Motor neuron (in vitro differentiated cells): Measurements from ENCODE around the gene U2AF1. TPM values are rescaled to one million over a fixed set of nuclear protein-coding genes. Genes with fewer than 3 reads are reported as not detected.
"Not testable (repeated sequence)": the region's sequence is repeated elsewhere in the genome, so short reads cannot be mapped to it uniquely, and the experiment has no call there.

ENCODE experiments used
- ATAC-seq, 8 experiments: fragments of 200-7000 bp; cut with Tn5 transposase; replicated peaks in 6 of 8; 2 replicates each; pipeline ENCODE4 v1.8.0; 2021; ENCODE audit warnings: mild to moderate bottlenecking in 8 of 8, moderate library complexity in 8 of 8
- H3K27ac ChIP-seq, 2 donors: fragments of 250-450 bp; sonication (Bioruptor Pico); 2 replicates each; pipeline ENCODE4 v1.9.0; 2021; ENCODE audit warnings: antibody characterized with exemption in 2 of 2, mild to moderate bottlenecking in 2 of 2, moderate library complexity in 1 of 2
- H3K4me1 ChIP-seq, 2 donors: fragments of 250-450 bp; sonication (Bioruptor Pico); replicated peaks in 1 of 2; 2 replicates each; pipeline ENCODE4 v1.6.1; 2021; ENCODE audit warnings: antibody characterized with exemption in 2 of 2, mild to moderate bottlenecking in 2 of 2, moderate library complexity in 1 of 2
- H3K4me3 ChIP-seq, 5 donors: fragments of 250-450 bp; sonication (Bioruptor Pico); 2 replicates each; pipeline ENCODE4 v1.9.0; 2021; ENCODE audit warnings: antibody characterized with exemption in 5 of 5, mild to moderate bottlenecking in 5 of 5, moderate library complexity in 4 of 5
- WGBS, 10 experiments: fragments of 450-650 bp; shearing (Covaris generic); methylation state at CpG; one replicate each; pipeline ENCODE4 v1.0.0; 2022; 5-methylcytosine and 5-hydroxymethylcytosine counted together
- in situ Hi-C, 9 experiments: fragments of 400-800 bp; cut with MboI; loops; one replicate each; pipeline ENCODE4 v1.15.0; 2021; ENCODE audit warnings: low sequenced_read_pairs in 9 of 9, low pct_unique_long_range_greater_than_20kb in 2 of 9; ENCODE audit not compliant: unreplicated experiment in 9 of 9
- total RNA-seq, 8 experiments: library from RNA; unstranded; fragments of 300-600 nt; gene quantifications; 2 replicates each; pipeline versions ENCODE4 v1.2.3 to v1.2.4, GENCODE V29; 2022

The U2AF1 gene
- total RNA-seq, 8 experiments from 2014 or later, result 8.5 to 80.5 (median 32.3) TPM

- no CpG with 5 or more reads among the region's 11 CpGs for WGBS, 10 experiments
- H3K27ac ChIP-seq, result not testable (repeated sequence)
Observed at GRCh38 chr21:43072742-43073141, 34.6 kb downstream of the U2AF1 start.

GRCh38 chr21:43069682-43070081 is 37.7 kb downstream of the U2AF1 start:
- ATAC-seq, in situ Hi-C loops, H3K4me3 ChIP-seq, H3K27ac ChIP-seq, H3K4me1 ChIP-seq: not testable (repeated sequence)
- WGBS, 10 experiments, result no CpG with 5 or more reads among the region's 10 CpGs

More at GRCh38 chr21:43072742-43073141, 34.6 kb downstream of the U2AF1 start:
- ATAC-seq, in situ Hi-C loops, H3K4me1 ChIP-seq, H3K4me3 ChIP-seq: not testable (repeated sequence)

- in situ Hi-C loops, H3K4me1 ChIP-seq, H3K27ac ChIP-seq, ATAC-seq, H3K4me3 ChIP-seq: not testable (repeated sequence)
- no CpG with 5 or more reads among the region's 12 CpGs for WGBS, 10 experiments
Observed at GRCh38 chr21:43068065-43068464, 39.3 kb downstream of the U2AF1 start.

- WGBS, 10 experiments, result no CpG with 5 or more reads among the region's 12 CpGs
- ATAC-seq, H3K4me3 ChIP-seq, H3K27ac ChIP-seq, H3K4me1 ChIP-seq, in situ Hi-C loops: not testable (repeated sequence)
Observed at GRCh38 chr21:43066690-43067089, 40.7 kb downstream of the U2AF1 start.

- no CpG with 5 or more reads among the region's 30 CpGs for WGBS, 10 experiments
- not testable (repeated sequence) for H3K4me3 ChIP-seq
Observed at GRCh38 chr21:43065991-43066390, 41.4 kb downstream of the U2AF1 start.

GRCh38 chr21:43064265-43064917 is 43.0 kb downstream of the U2AF1 start:
- no CpG with 5 or more reads among the region's 22 CpGs for WGBS, 10 experiments

More at GRCh38 chr21:43065991-43066390, 41.4 kb downstream of the U2AF1 start:
- H3K4me1 ChIP-seq, in situ Hi-C loops, ATAC-seq, H3K27ac ChIP-seq: not testable (repeated sequence)

GRCh38 chr21:43062955-43063664 is 44.3 kb downstream of the U2AF1 start:
- in situ Hi-C loops, H3K4me3 ChIP-seq, H3K27ac ChIP-seq, H3K4me1 ChIP-seq: not testable (repeated sequence)
- peak in 3 of 8 experiments; percentile 72 to 96 (median 93) for ATAC-seq
- no CpG with 5 or more reads among the region's 28 CpGs for WGBS, 10 experiments

More at GRCh38 chr21:43064265-43064917, 43.0 kb downstream of the U2AF1 start:
- ATAC-seq, result peak in 1 of 8 experiments; percentile 43
- H3K27ac ChIP-seq, H3K4me3 ChIP-seq, H3K4me1 ChIP-seq, in situ Hi-C loops: not testable (repeated sequence)

GRCh38 chr21:43053112-43053511 is 54.3 kb downstream of the U2AF1 start:
- H3K4me3 ChIP-seq, in situ Hi-C loops, H3K27ac ChIP-seq, H3K4me1 ChIP-seq: not testable (repeated sequence)
- ATAC-seq, result peak in 1 of 8 experiments; percentile 30
- WGBS, 10 experiments, result no CpG with 5 or more reads among the region's 13 CpGs

GRCh38 chr21:43045876-43046821 is 61.2 kb downstream of the U2AF1 start:
- H3K4me1 ChIP-seq, H3K4me3 ChIP-seq, H3K27ac ChIP-seq, in situ Hi-C loops: not testable (repeated sequence)
- no CpG with 5 or more reads among the region's 21 CpGs for WGBS, 10 experiments
- ATAC-seq, result peak in 6 of 8 experiments; percentile 9 to 84 (median 56)

- in situ Hi-C loops, result not testable (repeated sequence)
- peak; percentile 35 to 79 (median 60) for ATAC-seq
Observed at GRCh38 chr21:43045165-43045875, 62.0 kb downstream of the U2AF1 start.

GRCh38 chr21:43044547-43044946 is 62.8 kb downstream of the U2AF1 start:
- H3K27ac ChIP-seq, H3K4me1 ChIP-seq, in situ Hi-C loops, H3K4me3 ChIP-seq: not testable (repeated sequence)
- no CpG with 5 or more reads among the region's 14 CpGs for WGBS, 10 experiments
- ATAC-seq, result peak in 1 of 8 experiments; percentile 23

More at GRCh38 chr21:43045165-43045875, 62.0 kb downstream of the U2AF1 start:
- H3K27ac ChIP-seq, H3K4me3 ChIP-seq, H3K4me1 ChIP-seq: not testable (repeated sequence)
- no CpG with 5 or more reads among the region's 17 CpGs for WGBS, 10 experiments

GRCh38 chr21:43043291-43043690 is 64.1 kb downstream of the U2AF1 start:
- in situ Hi-C loops, H3K4me3 ChIP-seq, H3K4me1 ChIP-seq, ATAC-seq, H3K27ac ChIP-seq: not testable (repeated sequence)
- no CpG with 5 or more reads among the region's 14 CpGs for WGBS, 10 experiments
